Measurements from ENCODE around the gene LRFN2.

DNA sequence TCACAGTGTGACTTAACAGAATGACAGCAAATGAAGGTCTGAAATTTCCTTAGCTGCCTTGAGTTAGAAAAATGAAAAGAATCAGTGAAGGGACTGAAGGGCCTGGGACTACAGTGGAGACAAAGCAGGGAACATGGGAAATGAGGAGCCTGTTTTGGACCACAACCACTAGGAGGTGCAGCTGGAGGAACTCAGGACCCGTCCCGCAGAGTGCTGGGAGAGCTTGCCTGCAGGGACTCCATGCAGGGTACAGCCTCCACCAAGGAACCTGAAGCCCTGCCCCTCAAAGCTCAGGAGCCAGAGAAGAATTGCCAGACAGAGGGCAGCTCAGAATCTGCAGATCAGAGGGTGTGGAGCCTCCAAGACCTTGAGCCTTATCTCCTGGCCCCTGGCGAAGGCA, 50.7 kb downstream of the LRFN2 start:
- TF ChIP-seq EZH2 (IDR thresholded peaks at IDR 0.05; ENCODE audit: low read length) (no peak), CTCF (optimal IDR thresholded peaks at IDR 0.05 in 1 of 3, IDR thresholded peaks at IDR 0.05 in 1 of 3, conservative IDR thresholded peaks at IDR 0.05 in 1 of 3; ENCODE audit: extremely low read depth in 1 of 3, insufficient read depth in 2 of 3, low read length in 3 of 3) (peak; percentile 10 to 39 (median 23))
